Esophagus muscularis mucosa (tissue), 3 donors: ENCODE measurements around the gene ANKS1B.

Experiments
- POLR2A ChIP-seq: fragments of 450-650 bp; IDR thresholded peaks from one replicate; pipeline ENCODE4 v1.6.1; 2017; ENCODE audit warnings: antibody characterized with exemption, moderate library complexity, mild to moderate bottlenecking, low read depth
- TF ChIP-seq, protein P1 (sequence below), 3 experiments: fragments of 200-600 bp in 2 of 3; fragments of 450-650 bp in 1 of 3; sonication (generic) in 2 of 3; IDR thresholded peaks; one replicate each; pipeline ENCODE4 v1.5.1; 2017 to 2019; ENCODE audit warnings: antibody characterized with exemption in 3 of 3, mild to moderate bottlenecking in 2 of 3, moderate library complexity in 1 of 3

DNA sequence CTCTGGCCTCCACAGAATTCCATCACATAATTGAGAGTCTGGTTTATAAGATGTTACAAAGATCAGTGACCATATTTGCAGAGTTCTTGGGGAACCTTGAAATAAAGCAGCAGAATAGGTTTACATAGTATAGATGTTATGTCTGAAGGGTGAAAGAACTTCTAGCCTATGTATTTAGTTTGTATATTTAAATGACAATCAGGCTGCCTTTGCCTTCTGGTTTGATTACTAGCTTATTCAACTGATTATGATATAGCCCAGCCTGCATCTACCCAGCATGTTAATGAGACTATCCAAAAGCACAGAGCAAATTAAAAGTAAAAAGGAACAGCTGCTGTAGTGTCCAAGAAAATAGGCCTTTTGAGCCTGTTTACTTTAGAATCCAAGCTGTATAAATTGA, 1254.3 kb downstream of the ANKS1B start:
- TF ChIP-seq, protein P1, sequence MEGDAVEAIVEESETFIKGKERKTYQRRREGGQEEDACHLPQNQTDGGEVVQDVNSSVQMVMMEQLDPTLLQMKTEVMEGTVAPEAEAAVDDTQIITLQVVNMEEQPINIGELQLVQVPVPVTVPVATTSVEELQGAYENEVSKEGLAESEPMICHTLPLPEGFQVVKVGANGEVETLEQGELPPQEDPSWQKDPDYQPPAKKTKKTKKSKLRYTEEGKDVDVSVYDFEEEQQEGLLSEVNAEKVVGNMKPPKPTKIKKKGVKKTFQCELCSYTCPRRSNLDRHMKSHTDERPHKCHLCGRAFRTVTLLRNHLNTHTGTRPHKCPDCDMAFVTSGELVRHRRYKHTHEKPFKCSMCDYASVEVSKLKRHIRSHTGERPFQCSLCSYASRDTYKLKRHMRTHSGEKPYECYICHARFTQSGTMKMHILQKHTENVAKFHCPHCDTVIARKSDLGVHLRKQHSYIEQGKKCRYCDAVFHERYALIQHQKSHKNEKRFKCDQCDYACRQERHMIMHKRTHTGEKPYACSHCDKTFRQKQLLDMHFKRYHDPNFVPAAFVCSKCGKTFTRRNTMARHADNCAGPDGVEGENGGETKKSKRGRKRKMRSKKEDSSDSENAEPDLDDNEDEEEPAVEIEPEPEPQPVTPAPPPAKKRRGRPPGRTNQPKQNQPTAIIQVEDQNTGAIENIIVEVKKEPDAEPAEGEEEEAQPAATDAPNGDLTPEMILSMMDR (IDR thresholded peaks at IDR 0.05) = no peak
- TF ChIP-seq POLR2A = no peak
